GM21447 (cell line): ENCODE results near the gene NCOR1.
"Not testable (repeated sequence)": the region's sequence is repeated elsewhere in the genome, so short reads cannot be mapped to it uniquely, and the experiment has no call there.

Source experiments
- ATAC-seq: cut with Tn5 transposase; IDR thresholded peaks from one replicate; pipeline ENCODE4 v1.9.1; 2021; ENCODE audit not compliant: unreplicated experiment

Gene NCOR1

DNA sequence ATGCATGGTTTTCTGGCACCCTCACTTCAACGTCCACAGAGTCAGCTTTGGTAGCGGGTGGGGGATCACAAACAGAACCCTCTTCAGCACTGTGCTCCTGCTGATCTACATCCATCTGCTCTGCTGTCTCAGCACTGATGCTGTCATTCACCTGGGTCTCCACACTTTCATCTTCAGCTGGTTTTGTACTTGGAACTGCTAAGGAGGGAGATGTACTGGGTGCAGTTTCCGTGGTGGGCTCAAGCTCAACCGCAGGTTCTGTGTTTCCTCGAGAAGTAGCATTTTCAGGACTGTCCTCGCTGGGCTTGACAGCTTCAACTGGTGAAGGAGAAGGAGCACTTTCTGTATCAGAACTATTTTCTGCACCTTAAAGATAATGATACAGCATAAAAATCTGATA lies 113.9 kb downstream of the NCOR1 start:
- no peak for ATAC-seq

DNA sequence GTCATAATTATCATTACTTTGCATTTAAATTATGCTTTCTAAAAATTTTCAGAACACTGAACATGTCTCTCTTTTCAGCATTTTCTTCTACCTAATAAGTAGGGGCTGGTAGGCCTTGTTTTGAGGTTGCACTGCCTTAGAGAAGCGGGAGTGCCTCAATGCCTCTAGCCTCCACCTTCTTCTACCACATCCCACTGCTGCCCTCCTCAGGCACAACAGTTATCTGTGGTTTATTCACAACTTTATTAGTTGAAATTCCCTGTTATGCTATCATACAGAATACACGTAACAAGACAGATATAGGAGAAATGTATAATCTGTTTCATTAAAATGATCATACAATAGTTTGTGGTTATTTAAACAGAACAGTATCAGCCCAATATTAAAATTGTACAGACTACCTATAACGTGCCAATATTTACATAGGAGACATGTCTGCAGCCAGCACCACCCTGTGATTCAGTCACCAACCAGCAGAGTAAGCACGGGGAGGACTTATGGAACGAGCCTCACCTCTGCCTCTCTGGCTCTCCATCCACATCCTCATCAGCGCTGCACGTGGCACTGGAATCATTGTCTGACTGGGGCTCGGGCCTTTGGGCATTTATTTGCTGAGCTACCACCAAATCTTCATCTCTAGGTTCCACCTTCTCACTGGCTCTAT lies 114.5 kb downstream of the NCOR1 start:
- no peak for ATAC-seq

DNA sequence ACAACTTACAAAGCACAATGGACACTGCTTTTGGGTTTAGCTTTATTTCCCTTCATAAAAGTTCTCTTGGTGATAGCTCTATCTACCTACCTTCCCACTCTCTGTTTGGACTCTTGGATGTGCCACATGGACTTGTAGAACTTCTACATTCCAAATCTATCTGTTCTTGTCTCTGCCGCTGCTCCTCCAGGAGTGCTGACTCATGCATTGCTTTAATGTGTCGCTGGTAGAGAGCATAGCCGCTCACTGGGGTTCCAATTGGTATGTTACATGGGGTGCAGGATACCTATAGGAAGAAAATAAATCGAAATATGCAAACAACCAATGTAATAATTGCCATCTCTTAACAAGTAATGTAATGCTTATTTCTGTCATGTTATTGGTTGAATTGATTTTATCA lies 123.6 kb downstream of the NCOR1 start:
- no peak for ATAC-seq

DNA sequence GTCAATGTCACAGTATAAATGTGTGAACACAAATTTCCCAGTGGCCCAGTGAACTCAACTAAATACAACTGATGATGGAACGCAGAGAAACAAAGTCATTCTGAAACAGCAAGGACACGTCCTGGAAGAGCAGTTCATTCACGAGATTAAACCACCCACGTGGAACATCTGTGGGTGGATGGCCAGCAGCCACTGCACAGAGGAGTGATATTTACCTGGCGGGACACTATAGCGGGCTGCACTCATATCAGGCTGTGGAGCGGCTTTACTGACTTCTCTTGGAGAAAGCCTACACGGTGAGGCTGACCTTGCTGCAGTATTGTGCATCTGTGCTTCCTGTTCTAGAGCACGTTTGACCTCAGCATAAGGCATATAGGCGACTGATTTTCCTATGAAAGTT lies 128.4 kb downstream of the NCOR1 start:
- ATAC-seq = no peak

DNA sequence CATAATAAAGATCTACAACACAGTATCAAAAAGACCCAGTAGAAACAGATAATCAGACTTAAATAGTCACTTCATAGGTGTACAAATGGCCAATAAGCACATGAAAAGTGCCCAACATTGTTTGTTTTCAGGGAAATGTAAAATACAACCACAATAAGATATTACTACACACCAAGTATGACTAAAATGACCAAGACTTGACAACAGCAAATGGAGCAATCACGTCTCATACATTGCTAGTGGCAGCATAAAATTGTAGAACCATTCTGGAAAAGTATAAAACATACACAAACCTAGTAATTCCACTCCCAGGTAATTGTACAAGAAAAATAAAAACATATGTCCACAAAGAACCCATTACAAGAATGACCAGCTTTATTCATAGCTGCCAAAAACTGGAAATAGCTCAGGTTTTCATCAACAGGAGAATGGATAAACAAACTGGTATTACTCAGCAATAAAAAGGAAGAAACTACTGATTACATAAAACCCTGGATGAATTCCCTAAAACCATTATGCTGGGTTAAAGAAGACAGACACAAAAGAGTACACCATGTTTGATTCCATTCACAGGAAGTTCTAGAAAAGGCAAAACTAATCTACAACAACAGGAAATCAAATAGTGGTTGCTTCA lies 130.2 kb downstream of the NCOR1 start:
- ATAC-seq = no peak

DNA sequence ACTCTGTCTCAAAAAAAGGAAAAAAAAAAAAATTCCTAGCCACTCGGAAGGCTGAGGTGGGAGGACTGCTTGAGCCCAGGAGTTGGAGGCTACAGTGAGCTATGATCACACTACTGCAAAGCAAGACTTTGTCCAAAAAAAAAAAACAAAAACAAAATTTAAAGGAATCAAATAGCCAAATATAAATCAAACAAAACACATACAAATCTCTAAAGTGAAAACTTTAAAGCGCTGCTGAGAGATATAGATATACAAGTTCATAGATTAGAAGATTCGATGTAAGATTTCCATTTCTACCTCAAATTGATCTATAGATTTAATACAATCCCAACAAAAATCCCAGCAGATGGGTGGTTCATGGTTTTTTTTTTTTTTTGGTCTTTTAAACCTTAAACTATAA lies 132.1 kb downstream of the NCOR1 start:
- ATAC-seq = no peak

DNA sequence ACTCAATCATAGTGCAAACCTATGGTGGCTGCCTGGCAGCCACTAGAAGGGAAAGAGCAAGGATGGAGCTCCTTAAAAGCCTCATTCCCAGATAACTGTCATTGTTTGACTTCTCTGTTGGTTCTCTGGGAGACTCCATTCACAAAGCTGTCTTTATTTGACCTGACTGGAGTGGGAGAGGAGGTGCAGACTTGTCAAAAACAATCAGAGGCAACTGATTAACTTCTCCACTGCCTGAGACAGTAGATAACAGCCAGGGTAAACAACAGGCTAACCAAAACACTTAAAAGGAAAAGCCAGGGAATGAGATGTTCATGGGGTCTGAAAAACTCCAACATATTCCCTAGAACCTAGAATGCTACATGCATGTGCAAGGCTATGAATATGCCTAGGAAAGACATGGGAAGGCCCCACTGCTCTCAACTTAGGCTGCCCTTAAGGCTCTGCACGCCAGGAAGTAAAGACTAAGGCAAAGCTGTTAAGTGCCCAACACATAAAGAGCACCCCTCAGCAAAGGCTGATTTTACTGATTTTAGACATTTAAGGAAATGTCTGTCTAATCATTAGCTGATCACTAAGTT lies 133.7 kb downstream of the NCOR1 start:
- no peak for ATAC-seq

DNA sequence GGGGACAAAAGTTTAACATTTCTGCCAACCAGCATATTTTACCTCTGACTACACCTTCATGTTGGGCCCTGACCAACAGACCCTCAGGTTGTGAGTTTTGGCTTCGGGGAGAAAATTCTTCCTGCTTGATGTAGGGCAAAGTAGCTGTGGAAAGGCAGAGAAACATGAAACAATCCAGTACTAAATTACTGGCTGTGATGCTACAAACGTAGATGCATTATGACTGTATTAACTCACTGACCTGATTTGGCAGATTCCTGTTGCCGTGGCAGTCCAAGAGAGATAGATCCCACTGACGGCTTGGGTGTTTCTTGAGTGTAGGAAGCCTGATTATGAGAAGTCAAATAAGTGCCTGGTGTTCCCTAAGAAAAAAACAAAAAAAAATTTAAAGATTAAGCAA lies 135.0 kb downstream of the NCOR1 start:
- no peak for ATAC-seq

DNA sequence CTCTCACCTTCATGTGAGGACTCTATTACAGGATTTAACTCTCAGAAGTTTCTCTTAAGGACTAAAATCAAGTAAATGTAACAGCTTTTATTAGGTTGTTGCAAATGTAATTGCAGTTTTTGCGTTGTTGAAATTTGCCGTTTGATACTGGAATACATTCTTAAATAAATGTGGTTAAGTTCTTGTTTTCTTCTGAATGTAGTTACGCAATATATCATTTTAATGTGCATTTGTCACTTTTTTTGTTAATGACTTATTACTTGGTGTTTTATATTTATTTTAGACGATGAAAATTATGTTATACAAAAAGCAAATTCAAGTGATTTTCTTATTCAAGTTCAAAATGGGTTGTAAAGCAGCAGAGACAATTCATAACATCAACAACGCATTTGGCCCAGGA lies 139.4 kb downstream of the NCOR1 start:
- ATAC-seq = no peak

DNA sequence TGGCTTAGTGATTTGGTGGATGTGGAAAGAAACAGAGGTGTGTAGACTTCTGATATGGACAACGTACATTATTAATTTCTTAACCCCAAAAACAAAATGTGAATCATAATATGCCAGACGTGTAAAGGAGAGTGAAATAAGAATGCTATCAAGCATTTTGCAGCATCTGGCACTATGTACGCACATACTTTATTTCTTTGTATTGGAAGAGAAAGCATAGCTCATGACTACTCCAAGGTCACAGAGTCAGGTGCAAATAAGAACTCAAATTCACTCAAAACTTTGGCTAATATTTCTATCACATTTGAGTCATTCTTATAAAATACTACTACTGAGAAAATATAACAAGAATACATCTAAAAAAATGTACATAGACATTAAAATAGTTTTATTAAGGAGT lies 140.9 kb downstream of the NCOR1 start:
- no peak for ATAC-seq

DNA sequence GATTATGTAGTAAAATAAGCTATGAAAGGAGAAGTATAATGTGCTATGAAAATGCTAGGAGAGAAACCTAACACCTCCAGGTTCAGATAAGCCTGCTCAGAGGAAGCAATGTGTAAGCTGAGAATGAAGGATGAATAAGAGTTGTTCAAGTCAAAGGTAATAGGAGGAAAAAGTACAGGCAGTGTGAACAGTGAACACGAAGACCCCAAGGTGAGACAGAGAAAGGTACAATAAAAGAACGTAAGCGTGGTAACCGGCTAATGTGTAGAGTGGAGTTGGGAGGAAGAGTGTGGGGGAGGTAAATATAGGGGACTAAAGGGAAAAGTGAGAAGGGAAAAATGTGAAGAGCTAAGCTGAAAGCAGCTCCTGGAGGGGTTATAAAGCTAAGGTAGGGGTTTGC lies 141.5 kb downstream of the NCOR1 start:
- ATAC-seq = no peak

DNA sequence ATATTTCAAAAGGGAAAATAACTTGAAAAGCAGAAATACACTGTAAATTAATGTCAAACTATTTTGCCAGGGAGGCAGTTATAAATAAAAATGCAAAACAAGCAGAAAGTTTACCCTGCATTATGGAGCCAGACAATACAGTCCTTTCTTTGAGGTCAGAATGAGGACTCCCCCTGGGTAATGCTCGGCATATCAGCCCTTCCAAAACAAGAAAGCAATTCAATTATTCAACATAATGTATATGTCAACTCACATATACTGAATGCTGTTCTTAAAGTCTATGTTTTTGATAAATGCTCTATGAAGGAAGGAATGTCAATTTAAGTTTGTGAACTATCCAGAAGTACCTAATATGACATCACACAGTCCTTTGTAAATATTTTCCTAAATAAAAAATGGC lies 143.3 kb downstream of the NCOR1 start:
- ATAC-seq = no peak

DNA sequence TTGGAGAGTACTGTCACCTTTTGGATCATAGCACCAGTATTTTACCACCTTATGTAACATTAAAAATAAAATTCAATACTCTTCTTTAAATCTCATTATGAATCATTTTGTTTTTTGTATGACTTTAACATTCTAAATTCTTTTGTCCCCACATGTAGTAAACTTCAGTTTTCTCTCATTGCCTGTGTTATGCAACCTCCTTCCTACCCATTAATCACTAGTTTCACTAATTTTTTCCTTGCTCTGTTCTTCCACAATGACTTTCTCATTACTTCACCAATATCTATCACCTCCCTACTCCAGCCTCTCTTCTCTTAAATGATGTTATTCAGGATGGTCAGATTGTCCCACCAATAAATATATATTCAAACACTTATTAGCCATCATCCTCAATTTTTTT lies 147.0 kb downstream of the NCOR1 start:
- no peak for ATAC-seq

DNA sequence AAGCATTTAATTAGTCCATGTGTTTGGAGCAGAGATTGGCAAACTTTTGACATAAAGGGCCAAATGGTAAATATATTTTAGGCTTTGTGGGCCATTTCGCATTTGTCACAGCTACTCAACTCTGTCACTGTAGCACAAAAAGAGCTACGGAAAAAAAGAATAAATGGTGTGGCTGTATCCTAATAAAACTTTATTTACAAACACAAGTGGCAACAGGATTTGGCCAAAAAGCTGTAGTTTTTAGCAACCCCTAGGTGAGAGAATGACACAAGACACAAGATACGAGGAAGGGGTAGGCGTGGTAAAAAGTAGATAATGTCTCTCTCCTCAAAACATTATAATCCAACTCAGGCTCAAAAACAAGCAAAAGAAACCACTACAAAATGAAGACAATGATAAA lies 149.2 kb downstream of the NCOR1 start:
- no peak for ATAC-seq

DNA sequence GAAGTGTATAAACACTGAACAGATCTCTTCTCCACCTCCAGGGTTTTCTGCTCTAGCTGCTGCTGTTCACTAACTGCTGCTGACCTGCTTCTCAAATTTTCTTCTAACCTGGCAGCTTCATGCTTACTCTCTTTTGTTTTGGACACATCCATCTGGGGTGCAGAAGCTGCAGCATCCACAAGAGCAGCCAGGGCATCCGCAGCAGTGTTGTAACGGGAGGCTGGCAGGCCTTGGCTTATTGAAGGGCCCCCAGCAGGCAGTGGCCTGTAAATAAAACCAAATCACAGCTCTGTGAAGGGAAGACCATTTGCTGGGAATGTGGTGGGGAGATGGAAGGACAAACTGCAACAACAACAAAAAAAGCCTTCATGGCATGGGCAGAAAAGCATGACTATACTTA lies 153.7 kb downstream of the NCOR1 start:
- no peak for ATAC-seq

DNA sequence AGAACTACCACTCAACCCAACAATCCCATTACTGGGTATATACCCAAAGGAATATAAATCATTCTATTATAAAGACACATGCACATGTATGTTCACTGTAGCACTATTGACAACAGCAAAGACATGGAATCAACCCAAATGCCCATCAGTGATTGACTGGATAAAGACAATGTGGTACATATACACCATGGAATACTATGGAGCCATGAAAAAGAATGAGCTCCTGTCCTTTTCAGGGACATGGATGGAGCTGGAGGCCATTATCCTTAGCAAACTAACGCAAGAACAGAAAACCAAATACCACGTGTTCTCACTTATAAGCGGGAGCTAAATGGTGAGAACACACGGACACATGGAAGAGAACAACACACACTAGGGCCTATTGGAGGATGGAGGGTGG lies 160.2 kb downstream of the NCOR1 start:
- ATAC-seq = not testable (repeated sequence)

DNA sequence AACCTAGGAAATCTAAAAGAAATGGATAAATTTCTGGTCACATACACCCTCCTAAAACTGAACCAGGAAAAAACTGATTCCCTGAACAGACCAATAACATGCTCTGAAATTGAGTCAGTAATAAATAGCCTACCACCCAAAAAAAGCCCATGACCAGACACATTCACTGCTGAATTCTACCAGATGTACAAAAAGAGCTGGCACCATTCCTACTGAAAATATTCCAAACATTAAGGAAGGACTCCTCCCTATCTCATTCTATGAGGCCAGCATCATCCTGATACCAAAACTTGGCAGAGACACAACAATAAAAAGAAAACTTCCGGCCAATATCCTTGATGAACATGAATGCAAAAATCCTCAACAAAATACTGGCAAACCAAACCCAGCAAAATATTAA lies 162.8 kb downstream of the NCOR1 start:
- no peak for ATAC-seq

DNA sequence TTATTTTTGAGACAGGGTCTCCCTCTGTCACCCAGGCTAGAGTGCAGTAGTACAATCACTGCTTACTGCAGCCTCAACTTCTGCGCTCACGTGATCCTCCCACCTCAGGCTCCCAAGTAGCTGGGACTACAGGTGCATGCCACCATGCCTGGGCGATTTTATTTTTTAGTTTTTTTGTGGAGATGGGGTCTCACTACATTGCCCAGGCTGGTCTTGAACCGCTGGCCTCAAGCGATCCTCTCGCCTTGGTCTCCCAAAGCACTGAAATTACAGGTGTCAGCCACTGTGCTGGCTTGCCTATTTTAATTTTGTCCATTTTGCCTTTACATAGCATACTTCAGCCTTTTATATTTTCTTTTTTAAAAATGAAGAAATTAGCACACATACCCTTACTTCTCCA lies 164.5 kb downstream of the NCOR1 start:
- ATAC-seq = no peak

DNA sequence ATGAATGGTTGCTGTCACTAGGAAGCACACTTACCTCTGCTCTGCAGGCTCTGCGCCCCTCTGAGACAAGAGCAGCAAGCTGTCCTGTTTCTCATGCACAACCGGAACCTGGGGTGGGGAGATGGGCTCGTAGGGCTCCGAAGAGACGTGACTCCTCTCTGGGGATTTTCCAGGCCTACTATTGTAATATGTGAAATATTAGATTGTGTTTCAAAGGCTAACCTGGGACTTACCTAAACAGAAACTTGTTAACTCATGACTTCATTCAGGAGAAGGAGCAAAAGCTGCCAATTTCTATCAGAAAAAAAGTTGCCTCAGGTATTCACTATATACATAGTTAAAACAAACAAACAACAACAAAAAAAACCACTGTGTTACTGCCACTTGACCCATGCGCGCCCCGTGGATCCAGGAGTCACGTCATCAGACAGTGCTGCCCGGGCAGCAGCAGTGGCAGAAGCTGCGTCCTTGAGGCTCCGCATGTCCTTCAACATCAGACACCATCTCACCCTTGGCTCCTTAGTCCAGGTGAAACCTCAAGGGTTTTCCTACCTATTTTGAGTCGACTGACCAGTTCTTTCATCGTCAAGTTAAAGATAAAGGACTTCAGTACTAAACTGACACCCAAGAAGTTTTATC lies 166.4 kb downstream of the NCOR1 start:
- ATAC-seq = no peak

DNA sequence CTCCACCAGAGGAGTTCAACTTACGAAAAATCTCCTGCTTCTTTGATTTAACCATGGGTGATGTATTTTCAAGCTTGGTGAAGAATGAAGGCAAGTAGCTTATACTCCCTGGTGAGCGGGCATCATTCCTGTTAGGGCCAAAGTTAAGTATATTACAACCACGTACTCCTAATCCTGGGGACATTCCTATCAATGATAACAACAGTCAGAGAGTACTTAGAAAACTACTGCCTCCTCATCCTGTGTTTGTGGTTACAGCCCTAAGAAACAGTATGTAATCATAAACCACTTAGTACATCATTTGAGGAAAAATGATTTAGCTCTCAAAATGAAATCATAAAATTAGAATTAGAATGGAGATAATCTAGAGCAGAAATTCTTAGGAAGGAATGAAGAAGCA lies 168.4 kb downstream of the NCOR1 start:
- no peak for ATAC-seq

DNA sequence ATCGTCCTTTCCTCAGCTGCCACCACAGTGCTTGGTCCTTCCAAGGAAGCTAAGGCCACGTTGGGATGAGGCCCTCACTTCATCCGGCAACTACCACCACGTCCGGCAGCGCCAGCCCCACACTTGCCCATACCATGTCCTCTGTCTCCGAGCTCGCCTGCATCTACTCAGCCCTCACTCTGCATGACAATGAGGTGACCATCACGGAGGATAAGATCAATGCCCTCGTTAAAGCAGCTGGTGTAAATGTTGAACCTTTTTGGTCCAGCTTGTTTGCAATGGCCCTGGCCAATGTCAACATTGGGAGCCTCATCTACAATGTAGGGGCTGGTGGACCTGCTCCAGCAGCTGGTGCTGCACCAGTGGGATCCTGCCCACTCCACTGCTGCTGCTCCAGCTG lies 170.8 kb downstream of the NCOR1 start:
- ATAC-seq = no peak

DNA sequence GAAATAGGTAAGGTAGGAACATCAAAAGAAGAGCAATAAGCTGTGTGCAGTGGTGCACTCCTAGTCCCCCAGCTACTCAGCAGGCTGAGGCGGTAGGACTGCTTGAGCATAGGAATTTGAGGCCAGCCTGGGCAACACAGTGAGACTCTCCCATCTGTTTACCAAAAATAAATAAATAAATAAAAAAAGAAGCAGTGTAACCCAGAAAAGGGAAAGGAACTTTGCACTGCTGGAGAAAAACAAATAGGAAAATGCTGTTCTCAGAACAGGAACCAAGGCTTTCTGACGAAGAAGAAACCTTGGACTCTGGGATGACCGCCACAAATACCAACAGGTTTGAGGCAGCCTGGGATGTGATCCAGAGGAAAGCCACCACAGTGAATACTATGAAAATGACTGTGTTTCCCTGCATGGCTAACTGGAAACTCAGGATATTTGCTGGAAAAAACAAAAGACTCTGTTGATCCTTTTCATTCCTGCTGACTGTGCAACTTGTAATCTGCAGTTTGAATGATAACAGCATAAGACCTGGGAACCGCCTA lies 174.6 kb downstream of the NCOR1 start:
- ATAC-seq = no peak
